NCI-H510A treated with DMSO at 0.1 percent for 48 hours (cell line): ENCODE results near the gene NIPBL.
"Not testable (repeated sequence)": the region's sequence is repeated elsewhere in the genome, so short reads cannot be mapped to it uniquely, and the experiment has no call there.

Experiments
- DNase-seq: peaks from one replicate; lab custom pipeline; 2025; lab: John Stamatoyannopoulos, UW

The NIPBL gene

DNA sequence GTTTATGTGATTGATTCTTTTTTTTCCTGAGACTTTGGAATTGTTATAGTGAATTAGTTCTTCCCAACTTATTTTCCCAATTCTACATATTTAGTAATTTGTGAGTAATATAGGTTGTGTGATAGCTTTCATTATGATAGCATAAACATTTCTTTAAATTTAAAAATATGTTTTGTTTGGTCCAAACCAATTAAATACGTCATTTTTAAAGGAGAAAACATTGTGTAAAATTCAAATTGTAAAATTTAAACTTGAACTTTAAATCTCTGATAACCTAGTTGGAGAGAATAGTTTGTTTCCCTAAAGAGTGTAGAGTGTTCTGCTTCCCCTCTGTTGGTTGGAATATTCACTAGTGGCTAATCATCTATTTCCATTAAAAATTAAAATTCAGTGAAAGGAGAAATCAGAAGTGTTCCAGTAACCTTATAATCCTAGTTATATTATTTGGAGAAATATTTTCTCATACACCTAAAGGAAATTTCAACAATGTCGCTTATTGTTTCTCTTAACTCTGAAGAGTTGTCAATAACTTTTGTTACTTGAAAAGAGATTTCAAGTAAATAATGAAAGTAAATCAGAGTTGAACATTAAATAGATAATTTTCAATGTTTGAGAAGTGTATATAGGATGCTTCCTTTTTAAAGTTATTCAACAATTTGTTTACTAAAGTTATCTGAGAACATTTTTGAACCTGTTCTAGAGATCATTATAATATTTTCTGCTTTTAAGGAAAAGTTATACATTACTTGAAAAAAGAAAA, 2.9 kb downstream of the NIPBL start:
- no peak for DNase-seq

DNA sequence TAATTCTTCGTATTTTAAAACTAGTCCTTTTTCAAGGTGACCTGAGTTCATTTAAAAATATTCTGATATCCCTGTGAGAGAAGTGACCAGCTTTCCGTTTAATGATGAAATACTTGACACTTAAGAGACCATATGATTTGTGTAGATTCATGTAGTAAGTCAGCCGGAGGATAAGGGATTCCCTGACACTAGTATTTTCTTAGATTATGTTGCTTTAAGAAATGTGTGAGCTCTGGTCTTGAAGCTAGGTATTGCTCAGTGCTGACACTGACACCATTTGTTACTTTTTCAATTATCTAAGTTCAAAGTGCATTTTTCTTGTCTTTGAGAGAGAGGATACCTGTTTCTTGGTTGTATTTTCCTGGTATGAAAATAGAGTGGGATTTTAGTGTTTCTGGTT, 4.2 kb downstream of the NIPBL start:
- no peak for DNase-seq

DNA sequence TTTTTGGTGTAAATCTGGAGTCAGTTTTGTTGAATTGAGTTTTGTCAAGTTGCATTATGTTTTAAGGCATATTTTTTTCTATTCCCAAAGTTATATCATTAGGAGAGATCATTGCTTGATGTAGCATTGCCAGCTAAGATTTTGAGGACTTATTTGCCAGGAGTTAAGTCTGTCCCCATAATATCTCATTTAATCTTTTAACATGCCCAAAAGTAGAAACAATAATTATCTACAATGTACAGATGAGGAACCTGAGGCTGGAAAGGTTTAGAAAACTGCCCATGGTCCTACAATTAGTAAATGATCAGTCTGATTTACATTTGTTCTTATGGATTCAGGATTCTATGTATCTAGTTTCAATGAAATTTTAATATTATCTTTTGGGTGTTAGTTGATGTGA, 4.7 kb downstream of the NIPBL start:
- no peak for DNase-seq

GRCh38 chr5:36881807-36882206, 5.2 kb downstream of the NIPBL start:
- DNase-seq, result no peak

- no peak for DNase-seq
These were observed 5.7 kb downstream of the NIPBL start for GRCh38 chr5:36882250-36882649.

GRCh38 chr5:36883894-36884462, 7.4 kb downstream of the NIPBL start:
- DNase-seq, result no peak

DNA sequence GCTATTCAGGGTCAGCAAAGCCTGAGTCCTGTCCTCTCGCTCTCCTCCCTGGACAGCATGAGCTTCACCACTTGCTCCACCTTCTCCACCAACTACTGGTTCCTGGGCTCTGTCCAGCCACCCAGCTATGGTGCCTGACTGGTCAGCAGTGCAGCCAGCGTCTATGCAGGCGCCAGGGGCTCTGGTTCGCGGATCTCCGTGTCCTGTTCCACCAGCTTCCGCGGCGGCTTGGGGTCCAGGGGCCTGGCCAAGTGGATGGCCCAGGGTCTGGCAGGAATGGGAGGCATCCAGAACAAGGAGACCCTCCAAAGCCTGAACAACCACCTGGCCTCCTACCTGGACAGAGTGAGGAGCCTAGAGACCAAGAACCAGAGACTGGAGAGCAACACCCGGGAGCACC, 8.6 kb downstream of the NIPBL start:
- DNase-seq, result no peak

- no peak for DNase-seq
These were observed 9.3 kb downstream of the NIPBL start for GRCh38 chr5:36885566-36886485.

GRCh38 chr5:36886791-36887190, 10.2 kb downstream of the NIPBL start:
- DNase-seq, result no peak

DNA sequence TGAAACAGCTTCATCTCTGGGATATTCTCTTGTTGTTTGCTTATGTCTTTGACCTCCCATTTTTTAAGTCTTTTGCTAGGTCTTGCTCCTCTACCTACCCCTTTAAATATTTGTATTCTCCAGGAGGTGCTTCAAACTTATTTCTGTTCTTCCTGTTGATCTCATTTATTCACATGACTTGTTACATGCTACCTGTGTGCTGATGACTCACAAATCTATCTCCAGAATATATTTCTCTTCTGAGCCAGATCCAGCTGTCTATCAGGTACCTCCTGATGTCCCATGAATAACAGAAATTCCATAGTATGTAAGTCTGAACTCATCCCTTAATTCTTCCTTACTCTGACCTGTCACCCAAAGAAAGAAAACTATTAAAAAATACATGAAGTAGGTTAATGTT, 11.0 kb downstream of the NIPBL start:
- DNase-seq, result no peak

DNA sequence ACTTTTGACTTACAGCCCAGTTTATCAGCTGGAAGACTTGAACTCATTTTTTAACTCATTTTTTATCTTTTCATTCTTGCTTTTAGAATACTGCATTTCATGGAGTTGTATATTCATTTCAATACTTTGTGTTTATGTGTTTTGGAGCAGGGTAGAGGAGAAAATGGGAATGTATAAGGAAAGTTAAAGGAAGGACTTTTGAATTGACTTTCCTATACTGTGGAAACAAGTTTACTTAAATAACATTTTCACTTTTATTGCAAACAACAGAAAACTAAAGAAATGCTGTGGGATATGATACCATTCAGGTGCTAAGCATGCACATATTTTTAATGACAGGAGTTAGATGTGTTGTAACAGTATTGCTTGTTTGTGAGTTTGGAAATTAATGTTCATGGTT, 11.7 kb downstream of the NIPBL start:
- no peak for DNase-seq

GRCh38 chr5:36889264-36889663, 12.7 kb downstream of the NIPBL start:
- DNase-seq, result no peak

- no peak for DNase-seq
These were observed 14.7 kb downstream of the NIPBL start for GRCh38 chr5:36891266-36891665.

DNA sequence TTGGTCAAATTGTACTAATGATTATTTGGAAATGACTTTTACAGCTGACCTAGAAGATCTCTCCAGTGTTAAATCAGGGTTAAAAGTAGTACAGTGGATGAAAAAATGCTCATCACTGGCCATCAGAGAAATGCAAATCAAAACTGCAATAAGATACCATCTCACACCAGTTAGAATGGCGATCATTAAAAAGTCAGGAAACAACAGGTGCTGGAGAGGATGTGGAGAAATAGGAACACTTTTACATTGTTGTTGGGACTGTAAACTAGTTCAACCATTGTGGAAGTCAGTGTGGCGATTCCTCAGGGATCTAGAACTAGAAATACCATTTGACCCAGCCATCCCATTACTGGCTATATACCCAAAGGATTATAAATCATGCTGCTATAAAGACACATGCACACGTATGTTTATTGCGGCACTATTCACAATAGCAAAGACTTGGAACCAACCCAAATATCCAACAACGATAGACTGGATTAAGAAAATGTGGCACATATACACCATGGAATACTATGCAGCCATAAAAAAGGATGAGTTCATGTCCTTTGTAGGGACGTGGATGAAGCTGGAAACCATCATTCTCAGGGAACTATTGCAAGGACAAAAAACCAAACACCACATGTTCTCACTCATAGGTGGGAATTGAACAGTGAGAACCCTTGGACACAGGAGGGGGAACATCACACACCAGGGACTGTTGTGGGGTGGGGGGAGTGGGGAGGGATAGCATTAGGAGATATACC, 15.7 kb downstream of the NIPBL start:
- not testable (repeated sequence) for DNase-seq

GRCh38 chr5:36894954-36895353, 18.4 kb downstream of the NIPBL start:
- no peak for DNase-seq

DNA sequence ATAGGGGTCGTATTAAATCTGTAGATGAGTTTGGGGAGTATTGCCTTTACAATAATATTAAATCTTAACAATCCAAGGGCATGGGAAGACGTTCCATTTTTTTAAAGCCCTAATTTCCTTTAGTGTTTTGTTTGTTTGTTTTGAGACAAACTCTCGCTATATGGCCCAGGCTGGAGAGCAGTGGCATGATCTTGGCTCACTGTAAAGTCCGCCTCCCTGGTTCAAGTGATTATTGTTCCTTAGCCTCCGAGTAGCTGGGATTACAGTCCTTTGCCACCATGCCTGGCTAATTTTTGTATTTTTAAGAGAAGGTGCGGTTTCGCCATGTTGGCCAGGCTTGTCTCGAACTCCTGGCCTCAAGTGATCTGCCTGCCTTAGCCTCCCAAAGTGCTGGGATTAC, 19.9 kb downstream of the NIPBL start:
- no peak for DNase-seq

GRCh38 chr5:36897616-36898015, 21.0 kb downstream of the NIPBL start:
- no peak for DNase-seq

- no peak for DNase-seq
These were observed 23.3 kb downstream of the NIPBL start for GRCh38 chr5:36899860-36900259.

DNA sequence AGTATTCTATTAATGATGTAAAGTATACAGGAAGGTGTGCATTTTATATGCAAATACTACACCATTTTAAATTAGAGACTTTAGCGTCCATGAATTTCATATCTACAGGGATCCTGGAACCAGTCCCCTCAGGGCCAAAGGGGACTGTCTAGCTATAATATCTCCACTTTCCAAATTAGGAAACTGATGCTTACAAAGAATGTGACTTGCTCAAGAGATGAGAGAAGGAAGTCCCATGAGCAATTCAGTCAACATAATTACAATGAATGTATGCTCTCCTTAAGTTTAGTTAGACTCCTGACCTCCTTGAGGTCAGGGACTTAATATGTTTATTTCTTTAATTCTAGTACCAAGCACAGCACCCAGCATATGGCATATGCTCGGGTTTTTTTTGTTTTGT, 23.7 kb downstream of the NIPBL start:
- DNase-seq, result no peak

- not testable (repeated sequence) for DNase-seq
These were observed 24.5 kb downstream of the NIPBL start for GRCh38 chr5:36901077-36901476.

DNA sequence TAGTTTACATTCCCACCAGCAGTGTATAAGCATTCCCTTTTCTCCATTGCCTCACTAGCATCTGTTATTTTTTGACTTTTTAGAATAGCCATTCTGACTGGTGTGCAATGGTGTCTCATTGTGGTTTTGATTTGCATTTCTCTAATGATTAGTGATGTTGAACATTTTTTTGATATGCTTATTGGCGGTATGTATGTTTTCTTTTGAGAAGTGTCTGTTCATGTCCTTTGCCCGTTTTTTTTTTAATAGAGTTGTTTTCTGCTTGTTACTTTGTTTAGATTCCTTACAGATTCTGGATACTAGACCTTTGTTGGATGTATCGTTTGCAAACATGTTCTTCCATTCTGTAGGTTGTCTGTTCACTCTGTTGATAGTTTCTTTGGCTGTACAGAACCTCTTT, 25.3 kb downstream of the NIPBL start:
- no peak for DNase-seq

GRCh38 chr5:36902353-36902752, 25.8 kb downstream of the NIPBL start:
- DNase-seq, result no peak
